GM23338 (cell line): ENCODE measurements around the gene OTOP2. TPM values are rescaled to one million over a fixed set of nuclear protein-coding genes. Genes with fewer than 3 reads are reported as not detected.

Source experiments
- ATAC-seq: fragments of 200-7000 bp; cut with Tn5 transposase; 3 replicates; pipeline ENCODE4 v1.9.1; 2020
- DNase-seq: peaks from one replicate; pipeline ENCODE4 v3.0.0-alpha.2; 2015; ENCODE audit warnings: low spot score
- H2AFZ ChIP-seq: fragments of 200-600 bp; sonication (generic); 2 replicates; pipeline ENCODE4 v1.8.0; 2016; ENCODE audit warnings: antibody characterized with exemption, mild to moderate bottlenecking, moderate library complexity
- H3F3A ChIP-seq: fragments of 200-600 bp; sonication (generic); replicated peaks from 2 replicates; pipeline ENCODE4 v1.8.0; 2017; ENCODE audit warnings: antibody characterized with exemption, mixed run types, low read depth
- H3K27ac ChIP-seq: fragments of 200-600 bp; sonication (generic); 2 replicates; pipeline ENCODE4 v1.6.1; 2016; ENCODE audit warnings: low read depth
- H3K27me3 ChIP-seq: fragments of 200-600 bp; sonication (generic); 2 replicates; pipeline ENCODE4 v1.8.0; 2016; ENCODE audit warnings: mild to moderate bottlenecking, mixed run types, moderate library complexity; ENCODE audit not compliant: insufficient read depth
- H3K36me3 ChIP-seq: fragments of 200-600 bp; sonication (generic); 2 replicates; pipeline ENCODE4 v1.8.0; 2016; ENCODE audit warnings: mild to moderate bottlenecking; ENCODE audit not compliant: insufficient read depth
- H3K4me1 ChIP-seq: fragments of 200-600 bp; sonication (generic); 2 replicates; pipeline ENCODE4 v1.8.0; 2016; ENCODE audit warnings: mild to moderate bottlenecking, moderate library complexity; ENCODE audit not compliant: insufficient read depth
- H3K4me2 ChIP-seq: fragments of 200-600 bp; sonication (generic); 2 replicates; pipeline ENCODE4 v1.7.1; 2017; ENCODE audit warnings: mixed run types
- H3K4me3 ChIP-seq: fragments of 200-600 bp; sonication (generic); 2 replicates; pipeline ENCODE4 v1.6.1; 2016; ENCODE audit warnings: mixed run types
- H3K79me2 ChIP-seq: fragments of 200-600 bp; sonication (generic); replicated peaks from 2 replicates; pipeline ENCODE4 v1.8.0; 2017; ENCODE audit warnings: mild to moderate bottlenecking; ENCODE audit not compliant: insufficient read depth
- H3K9me2 ChIP-seq: fragments of 200-600 bp; sonication (generic); 2 replicates; pipeline ENCODE4 v1.8.0; 2017; ENCODE audit not compliant: insufficient read depth
- H4K20me1 ChIP-seq: fragments of 200-600 bp; sonication (generic); replicated peaks from 2 replicates; pipeline ENCODE4 v1.8.0; 2017; ENCODE audit warnings: mild to moderate bottlenecking; ENCODE audit not compliant: insufficient read depth
- H3K27ac Mint-ChIP-seq: 2 replicates; pipeline ENCODE4 v1.8.0; 2020; ENCODE audit warnings: inconsistent platforms, mild to moderate bottlenecking, moderate library complexity, mixed read lengths
- H3K27me3 Mint-ChIP-seq: 3 replicates; pipeline ENCODE4 v1.8.0; 2022; ENCODE audit warnings: low read depth, mild to moderate bottlenecking, moderate library complexity, mixed read lengths, inconsistent platforms; ENCODE audit not compliant: insufficient read depth, poor library complexity
- H3K36me3 Mint-ChIP-seq: 3 replicates; pipeline ENCODE4 v1.8.0; 2021; ENCODE audit warnings: low read depth, mild to moderate bottlenecking, inconsistent platforms, moderate library complexity, mixed read lengths
- H3K4me1 Mint-ChIP-seq: 3 replicates; pipeline ENCODE4 v1.8.0; 2020; ENCODE audit warnings: mild to moderate bottlenecking, inconsistent platforms, mixed read lengths
- H3K4me3 Mint-ChIP-seq: 3 replicates; pipeline ENCODE4 v1.8.0; 2021; ENCODE audit warnings: moderate library complexity, mild to moderate bottlenecking, inconsistent platforms, mixed read lengths
- H3K9me3 Mint-ChIP-seq: 3 replicates; pipeline ENCODE4 v1.8.0; 2020; ENCODE audit warnings: moderate library complexity, mild to moderate bottlenecking, inconsistent platforms, mixed read lengths
- CTCF ChIP-seq, 2 experiments: fragments of 200-600 bp in 1 of 2; sonication (generic) in 1 of 2; conservative IDR thresholded peaks; 2 replicates each; pipeline versions ENCODE4 v1.5.1 to v1.6.1; 2016 to 2017; ENCODE audit warnings: antibody characterized with exemption in 2 of 2, low read depth in 2 of 2, mild to moderate bottlenecking in 2 of 2, moderate library complexity in 1 of 2
- NANOG ChIP-seq: IDR thresholded peaks from 2 replicates; pipeline ENCODE4 v1.6.1; 2016; ENCODE audit warnings: antibody characterized with exemption, borderline replicate concordance
- STAT1 ChIP-seq: IDR thresholded peaks from one replicate; pipeline ENCODE4 v1.6.1; 2016; ENCODE audit warnings: antibody characterized with exemption; ENCODE audit not compliant: unreplicated experiment
- ZNF462 ChIP-seq: fragments of 250-450 bp; sonication (Bioruptor Pico); IDR thresholded peaks from 2 replicates; pipeline ENCODE4 v1.5.0; 2020; ENCODE audit warnings: mild to moderate bottlenecking, moderate library complexity
- polyA plus RNA-seq: library from polyadenylated mRNA; unstranded; fragments of >200 nt; fragmentation: Nextera tagmentation; extraction: Ambion mirVana; gene quantifications from 2 replicates; pipeline ENCODE4 v1.2.1, GENCODE V29; 2016
- total RNA-seq: library from RNA; depleted of rRNA; stranded (reverse); fragments of >200 nt; shearing (Covaris generic); gene quantifications from 2 replicates; pipeline ENCODE4 v1.2.3, GENCODE V29; 2014

Gene OTOP2
- total and polyA plus RNA-seq, 2 experiments from 2014 or later, result not detected

- H3K27me3 Mint-ChIP-seq, result peaks cover 14% of the 10 kb centered on the region
- Histone ChIP-seq H4K20me1 (no peaks in the 10 kb centered on the region), H3K9me2 (no peaks in the 10 kb centered on the region), H3K27ac (no peak overlapping the region), H3F3A (no peaks in the 10 kb centered on the region), H3K27me3 (no peaks in the 10 kb centered on the region), H2AFZ (no peak overlapping the region), H3K4me1 (0 out of 2 replicates have a peak, but pooled peaks cover 4% of the 10 kb centered on the region), H3K36me3 (no peaks in the 10 kb centered on the region), H3K79me2 (no peaks in the 10 kb centered on the region), H3K4me3 (no peak overlapping the region), H3K4me2 (no peak overlapping the region)
- TF ChIP-seq CTCF (conservative IDR thresholded peaks at IDR 0.05; ENCODE audit: low read depth in 2 of 2) (no peak), ZNF462 (CRISPR knock-in tag) (no peak), NANOG (no peak), STAT1 (no peak)
- no peaks in the 10 kb centered on the region for H3K9me3 Mint-ChIP-seq
- no peak overlapping the region for H3K27ac Mint-ChIP-seq
- peaks cover 13% of the 10 kb centered on the region for H3K4me1 Mint-ChIP-seq
- no peak for DNase-seq
- H3K36me3 Mint-ChIP-seq, result no peaks in the 10 kb centered on the region
- no peak for ATAC-seq
- no peak overlapping the region for H3K4me3 Mint-ChIP-seq
Observed at GRCh38 chr17:74946641-74947040, 22.6 kb downstream of the OTOP2 start.
